GM18526 (cell line): ENCODE results near the gene ZBTB8OS.

Experiments used
- POLR2A ChIP-seq: IDR thresholded peaks from 3 replicates; pipeline ENCODE4 v1.6.1; 2011; ENCODE audit not compliant: insufficient read length; ENCODE audit errors: extremely low read depth

ZBTB8OS gene

GRCh38 chr1:32652244-32652962, 2.1 kb upstream of the ZBTB8OS start:
- TF ChIP-seq POLR2A = no peak

- peak; percentile 25 for TF ChIP-seq POLR2A
Observed at GRCh38 chr1:32651461-32652073, 1.2 kb upstream of the ZBTB8OS start.

DNA sequence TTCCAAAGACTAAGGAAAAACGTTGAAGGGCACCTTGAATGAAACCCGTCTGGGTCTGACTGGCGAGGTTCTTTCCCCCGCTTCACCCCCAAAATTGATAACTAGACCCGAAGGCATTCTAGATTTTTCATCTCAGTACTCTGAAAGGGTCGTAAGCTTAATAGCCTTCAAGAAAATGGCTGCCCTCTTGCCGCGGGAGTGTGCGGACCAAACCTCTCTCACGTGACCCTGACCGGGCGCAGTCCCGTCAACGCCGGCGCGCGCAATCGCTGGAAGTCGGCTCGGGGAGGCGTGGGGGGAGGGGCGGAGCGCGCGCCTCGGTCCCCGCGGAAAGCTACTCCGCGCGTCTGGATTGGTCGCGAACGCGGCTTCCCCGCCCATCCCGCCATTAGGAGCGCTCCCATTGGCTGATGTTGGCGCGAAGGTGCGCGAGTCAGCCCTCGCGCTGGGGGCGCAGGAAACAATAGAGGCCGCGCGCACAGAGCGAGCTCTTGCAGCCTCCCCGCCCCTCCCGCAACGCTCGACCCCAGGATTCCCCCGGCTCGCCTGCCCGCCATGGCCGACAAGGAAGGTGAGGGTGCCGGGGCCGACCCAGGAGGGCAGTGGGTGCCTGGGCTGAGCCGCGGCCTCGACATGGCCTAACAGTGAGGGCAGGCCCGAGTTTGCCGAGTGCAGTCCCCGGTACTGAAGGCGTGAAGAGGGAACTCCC, 556 bp upstream of the ZBTB8OS start, which contains the start of gene RBBP4:
RBBP4 (plus strand) TSS at position 457 of the 709 bp plus-strand sequence; CDS start at position 556, 99 bp downstream.
- TF ChIP-seq POLR2A = peak; percentile 74

- no peak for TF ChIP-seq POLR2A
Observed at GRCh38 chr1:32647308-32648134, 2.8 kb downstream of the ZBTB8OS start.

DNA sequence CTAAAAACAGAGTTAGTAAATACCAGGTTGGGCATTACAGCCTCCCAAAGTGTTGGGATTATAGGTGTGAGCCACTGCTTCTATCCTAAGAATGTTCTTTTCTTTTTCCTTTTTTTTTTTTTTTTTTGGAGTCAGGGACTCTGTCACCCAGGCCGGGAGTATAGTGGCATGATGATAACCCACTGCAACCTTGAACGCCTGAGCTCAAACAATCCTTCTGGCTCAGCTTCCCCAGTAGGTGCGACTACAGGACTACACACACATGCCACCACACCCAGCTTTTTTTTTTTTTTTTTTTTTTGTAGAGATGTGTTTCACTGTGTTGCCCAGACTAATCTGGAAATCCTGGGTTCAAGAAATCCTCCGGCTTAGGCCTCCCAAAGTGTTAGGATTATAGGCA, 5.9 kb downstream of the ZBTB8OS start:
- TF ChIP-seq POLR2A = no peak

DNA sequence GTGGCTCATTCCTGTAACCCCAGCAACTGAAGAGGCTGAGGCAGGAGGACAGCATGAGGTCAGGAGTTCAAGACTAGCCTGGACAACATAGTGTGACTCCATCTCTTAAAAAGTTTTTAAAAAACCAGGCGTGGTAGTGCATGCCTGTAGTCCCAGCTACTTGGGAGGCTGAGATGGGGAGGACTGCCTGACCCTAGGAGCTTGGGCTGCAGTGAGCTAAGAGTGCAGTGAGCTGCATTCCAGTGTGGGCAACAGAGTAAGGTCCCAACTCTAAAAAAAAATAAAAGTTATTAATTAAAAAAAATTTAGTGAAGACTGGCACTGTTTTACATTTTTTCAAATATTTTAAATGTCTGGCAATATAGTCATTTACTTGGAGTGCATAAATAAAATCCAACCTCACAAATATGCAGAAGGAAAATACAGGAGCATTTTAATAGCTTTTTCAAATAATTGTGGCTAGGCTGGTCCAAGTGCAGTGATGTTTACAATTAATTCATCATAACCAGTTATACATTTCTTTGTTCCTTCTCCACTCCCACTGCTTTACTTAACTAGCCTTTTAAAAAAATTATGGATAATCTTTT, 10.8 kb downstream of the ZBTB8OS start:
- no peak for TF ChIP-seq POLR2A

GRCh38 chr1:32636914-32637645, 13.3 kb downstream of the ZBTB8OS start:
- no peak for TF ChIP-seq POLR2A

DNA sequence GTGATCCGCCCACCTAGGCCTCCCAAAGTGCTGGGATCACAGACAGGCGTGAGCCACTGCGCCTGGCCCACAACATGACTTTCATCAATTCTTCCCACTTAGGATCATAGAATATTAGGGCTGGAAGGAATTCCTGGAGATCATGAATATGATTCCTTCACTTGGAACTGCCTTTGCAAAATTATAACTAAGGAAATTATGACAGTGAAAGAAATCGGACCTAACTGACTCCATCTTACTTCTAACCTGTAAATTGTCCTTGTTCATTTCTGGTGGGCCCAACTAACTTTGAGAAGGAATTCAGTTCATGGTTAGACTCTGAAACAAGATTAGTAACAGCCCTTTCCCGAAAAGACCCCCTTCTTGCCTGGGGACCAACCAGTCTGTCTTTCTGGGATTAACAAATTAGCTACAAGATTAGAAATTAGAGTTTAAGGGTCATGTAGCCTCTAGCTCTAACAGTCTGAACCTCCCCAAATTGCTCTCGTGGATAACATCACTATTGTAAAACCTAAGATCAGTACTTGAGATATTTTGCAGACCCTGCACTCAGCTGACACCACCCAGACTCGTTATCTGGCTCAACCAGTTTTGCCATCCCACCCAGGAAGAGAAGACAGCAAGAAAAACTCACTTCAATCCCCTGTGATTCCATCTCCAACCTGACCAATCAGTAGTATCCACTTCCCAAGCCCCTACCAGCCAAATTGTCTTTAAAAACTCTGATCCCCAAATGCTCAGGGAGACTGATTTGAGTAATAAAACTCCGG, 14.7 kb downstream of the ZBTB8OS start:
- no peak for TF ChIP-seq POLR2A

DNA sequence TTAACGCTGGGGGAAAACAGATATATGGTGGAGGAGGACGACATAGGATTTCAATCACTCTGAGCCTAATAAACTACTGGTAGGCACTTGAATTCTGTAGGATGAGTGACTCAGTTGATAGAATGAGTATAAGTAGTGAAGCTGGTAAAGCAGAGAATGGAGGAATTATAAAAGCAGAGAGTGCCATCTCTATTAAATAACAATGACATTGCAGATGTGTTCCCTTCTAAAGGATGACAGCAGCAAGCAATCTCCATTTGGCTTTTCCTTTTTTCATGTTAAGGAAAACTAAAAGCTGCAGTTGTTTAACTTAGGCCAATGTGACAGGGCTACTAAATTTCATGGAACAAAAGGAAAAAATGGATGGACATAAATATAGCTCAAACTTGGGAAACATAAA, 17.5 kb downstream of the ZBTB8OS start:
- no peak for TF ChIP-seq POLR2A

DNA sequence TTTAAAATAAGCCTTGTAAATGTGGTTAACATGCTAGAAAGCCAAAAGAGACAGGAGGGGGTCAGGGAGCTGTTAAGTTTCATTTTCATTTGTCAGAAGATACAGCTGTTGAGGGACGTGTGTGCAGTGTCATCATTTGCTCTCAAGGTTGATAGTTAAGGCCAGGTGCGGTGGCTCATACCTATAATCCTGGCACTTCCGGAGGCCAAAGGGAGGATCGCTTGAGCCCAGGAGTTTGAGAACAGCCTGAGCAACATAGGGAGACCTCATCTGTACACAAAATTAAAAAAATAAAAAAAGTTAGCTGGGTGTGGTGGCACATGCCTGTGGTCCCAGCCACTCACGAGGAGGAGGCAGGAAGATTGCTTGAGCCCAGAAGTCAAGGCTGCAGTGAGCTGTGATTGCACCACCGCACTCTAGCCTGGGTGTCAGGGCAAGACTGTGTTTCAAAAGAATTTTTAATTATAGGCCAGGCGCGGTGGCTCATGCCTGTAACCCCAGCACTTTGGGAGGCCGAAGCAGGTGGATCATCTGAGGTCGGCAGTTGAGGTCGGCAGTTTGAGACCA, 22.7 kb downstream of the ZBTB8OS start:
- TF ChIP-seq POLR2A = no peak

GRCh38 chr1:32626176-32626575, 24.2 kb downstream of the ZBTB8OS start:
- no peak for TF ChIP-seq POLR2A

DNA sequence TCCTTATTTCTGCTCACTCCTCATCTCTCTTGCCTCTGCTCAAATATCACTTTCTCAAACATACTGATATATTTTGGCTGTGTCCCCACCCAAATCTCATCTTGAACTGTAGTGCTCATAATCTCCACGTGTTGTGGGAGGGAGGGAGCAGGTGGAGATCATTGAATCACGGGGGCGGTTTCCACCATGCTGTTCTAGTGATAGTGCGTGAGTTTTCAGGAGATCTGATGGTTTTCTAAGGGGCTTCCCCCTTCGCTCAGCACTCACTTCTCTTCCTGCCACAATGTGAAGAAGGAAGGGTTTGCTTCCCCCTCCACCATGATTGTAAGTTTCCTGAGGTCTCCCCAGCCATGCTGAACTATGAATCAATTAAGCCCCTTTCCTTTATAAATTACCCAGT, 26.6 kb downstream of the ZBTB8OS start:
- no peak for TF ChIP-seq POLR2A

GRCh38 chr1:32622806-32623681, 27.3 kb downstream of the ZBTB8OS start:
- TF ChIP-seq POLR2A = no peak

- TF ChIP-seq POLR2A = no peak
Observed at GRCh38 chr1:32622205-32622604, 28.1 kb downstream of the ZBTB8OS start.
